Measurements from ENCODE around the gene L3MBTL4.

The L3MBTL4 gene

GRCh38 chr18:6013171-6013810 lies 401.4 kb downstream of the L3MBTL4 start:
- Histone ChIP-seq H3K4ac (ENCODE audit: low read depth in 1 of 2, low read length in 2 of 2) (no peak overlapping the region), H2BK5ac (ENCODE audit: low read depth, low read length, poor library complexity, severe bottlenecking) (no peak overlapping the region), H4K91ac (ENCODE audit: low read length) (no peak overlapping the region), H3K18ac (ENCODE audit: low read depth in 1 of 2, low read length in 2 of 2) (no peak overlapping the region), H3K4me2 (ENCODE audit: low read length, poor library complexity, severe bottlenecking) (no peak overlapping the region), H3K27ac (ENCODE audit: low read length, poor library complexity, severe bottlenecking) (no peak overlapping the region), H3K9me3 (ENCODE audit: control insufficient read depth, low read length) (no peaks in the 10 kb centered on the region), H4K8ac (ENCODE audit: low read length) (no peak overlapping the region), H3K23ac (ENCODE audit: low read length in 2 of 2) (no peak overlapping the region), H3K36me3 (ENCODE audit: control insufficient read depth in 1 of 2, insufficient read depth in 2 of 2, low read depth in 1 of 2, low read length in 2 of 2) (no peaks in the 10 kb centered on the region), H3K14ac (ENCODE audit: low read length in 2 of 2) (no peak overlapping the region), H3K79me1 (replicated peaks; ENCODE audit: low read length, poor library complexity, severe bottlenecking) (no peaks in the 10 kb centered on the region), H3K4me3 (ENCODE audit: insufficient read depth in 1 of 2, low read depth in 1 of 2, low read length in 2 of 2) (peak overlapping the region in 1 of 2 experiments; percentile 67), H2BK12ac (ENCODE audit: low read length in 2 of 2) (no peak overlapping the region), H3K27me3 (ENCODE audit: control insufficient read depth in 1 of 2, insufficient read depth in 1 of 2, low read length in 2 of 2) (no peaks in the 10 kb centered on the region), H2AFZ (ENCODE audit: low read depth, low read length) (no peak overlapping the region), H3K4me1 (ENCODE audit: control insufficient read depth, insufficient read depth, low read depth, low read length) (no peaks in the 10 kb centered on the region), H2BK120ac (ENCODE audit: low read depth, low read length) (no peak overlapping the region), H2AK5ac (ENCODE audit: low read length, severe bottlenecking) (no peak overlapping the region), H3K9ac (ENCODE audit: low read length) (peak overlapping the region; percentile 20), H2BK15ac (ENCODE audit: low read depth, poor library complexity, severe bottlenecking) (no peak overlapping the region)
- DNase-seq = no peak
- WGBS = 85% methylated on average over 11 of the region's 11 CpGs

GRCh38 chr18:6010921-6011320 lies 403.8 kb downstream of the L3MBTL4 start:
- Histone ChIP-seq H3K27me3 (ENCODE audit: control insufficient read depth in 1 of 2, insufficient read depth in 1 of 2, low read length in 2 of 2) (no peaks in the 10 kb centered on the region), H3K9me3 (ENCODE audit: control insufficient read depth, low read length) (no peaks in the 10 kb centered on the region), H3K4me1 (ENCODE audit: control insufficient read depth, insufficient read depth, low read depth, low read length) (no peaks in the 10 kb centered on the region), H2BK15ac (ENCODE audit: low read depth, poor library complexity, severe bottlenecking) (no peak overlapping the region), H3K4ac (ENCODE audit: low read depth in 1 of 2, low read length in 2 of 2) (no peak overlapping the region), H2BK12ac (ENCODE audit: low read length in 2 of 2) (no peak overlapping the region), H4K8ac (ENCODE audit: low read length) (no peak overlapping the region), H2BK120ac (ENCODE audit: low read depth, low read length) (no peak overlapping the region), H2AK5ac (ENCODE audit: low read length, severe bottlenecking) (no peak overlapping the region), H3K14ac (ENCODE audit: low read length in 2 of 2) (no peak overlapping the region), H2BK5ac (ENCODE audit: low read depth, low read length, poor library complexity, severe bottlenecking) (no peak overlapping the region), H3K23ac (ENCODE audit: low read length in 2 of 2) (no peak overlapping the region), H3K4me2 (ENCODE audit: low read length, poor library complexity, severe bottlenecking) (no peak overlapping the region), H3K4me3 (ENCODE audit: insufficient read depth in 1 of 2, low read depth in 1 of 2, low read length in 2 of 2) (no peak overlapping the region), H3K27ac (ENCODE audit: low read length, poor library complexity, severe bottlenecking) (no peak overlapping the region), H3K79me1 (replicated peaks; ENCODE audit: low read length, poor library complexity, severe bottlenecking) (no peaks in the 10 kb centered on the region), H3K9ac (ENCODE audit: low read length) (no peak overlapping the region), H4K91ac (ENCODE audit: low read length) (no peak overlapping the region), H3K36me3 (ENCODE audit: control insufficient read depth in 1 of 2, insufficient read depth in 2 of 2, low read depth in 1 of 2, low read length in 2 of 2) (no peaks in the 10 kb centered on the region), H3K18ac (ENCODE audit: low read depth in 1 of 2, low read length in 2 of 2) (no peak overlapping the region), H2AFZ (ENCODE audit: low read depth, low read length) (no peak overlapping the region)
- no CpG with 5 or more reads among the region's 1 CpG for WGBS
- DNase-seq = no peak

GRCh38 chr18:6010284-6010683 lies 404.4 kb downstream of the L3MBTL4 start:
- Histone ChIP-seq H2BK120ac (ENCODE audit: low read depth, low read length) (no peak overlapping the region), H3K23ac (ENCODE audit: low read length in 2 of 2) (no peak overlapping the region), H3K4me2 (ENCODE audit: low read length, poor library complexity, severe bottlenecking) (no peak overlapping the region), H2BK5ac (ENCODE audit: low read depth, low read length, poor library complexity, severe bottlenecking) (no peak overlapping the region), H2AFZ (ENCODE audit: low read depth, low read length) (no peak overlapping the region), H3K4me1 (ENCODE audit: control insufficient read depth, insufficient read depth, low read depth, low read length) (no peaks in the 10 kb centered on the region), H3K14ac (ENCODE audit: low read length in 2 of 2) (no peak overlapping the region), H3K18ac (ENCODE audit: low read depth in 1 of 2, low read length in 2 of 2) (no peak overlapping the region), H3K4ac (ENCODE audit: low read depth in 1 of 2, low read length in 2 of 2) (no peak overlapping the region), H2BK15ac (ENCODE audit: low read depth, poor library complexity, severe bottlenecking) (no peak overlapping the region), H3K27ac (ENCODE audit: low read length, poor library complexity, severe bottlenecking) (no peak overlapping the region), H2AK5ac (ENCODE audit: low read length, severe bottlenecking) (no peak overlapping the region), H3K4me3 (ENCODE audit: insufficient read depth in 1 of 2, low read depth in 1 of 2, low read length in 2 of 2) (no peak overlapping the region), H2BK12ac (ENCODE audit: low read length in 2 of 2) (no peak overlapping the region), H3K79me1 (replicated peaks; ENCODE audit: low read length, poor library complexity, severe bottlenecking) (no peaks in the 10 kb centered on the region), H4K91ac (ENCODE audit: low read length) (no peak overlapping the region), H3K36me3 (ENCODE audit: control insufficient read depth in 1 of 2, insufficient read depth in 2 of 2, low read depth in 1 of 2, low read length in 2 of 2) (no peaks in the 10 kb centered on the region), H4K8ac (ENCODE audit: low read length) (no peak overlapping the region), H3K9me3 (ENCODE audit: control insufficient read depth, low read length) (no peaks in the 10 kb centered on the region), H3K9ac (ENCODE audit: low read length) (peak overlapping the region; percentile 31), H3K27me3 (ENCODE audit: control insufficient read depth in 1 of 2, insufficient read depth in 1 of 2, low read length in 2 of 2) (no peaks in the 10 kb centered on the region)
- 100% methylated on average over 3 of the region's 5 CpGs for WGBS
- DNase-seq = no peak

- WGBS = 63% methylated on average over 2 of the region's 4 CpGs
- H3K79me1 ChIP-seq (replicated peaks; ENCODE audit: low read length, poor library complexity, severe bottlenecking) = no peaks in the 10 kb centered on the region
- no peaks in the 10 kb centered on the region for H3K27me3 ChIP-seq (ENCODE audit: control insufficient read depth in 1 of 2, insufficient read depth in 1 of 2, low read length in 2 of 2)
- H2BK5ac ChIP-seq (ENCODE audit: low read depth, low read length, poor library complexity, severe bottlenecking) = no peak overlapping the region
- no peak overlapping the region for H3K14ac ChIP-seq (ENCODE audit: low read length in 2 of 2)
- H3K36me3 ChIP-seq (ENCODE audit: control insufficient read depth in 1 of 2, insufficient read depth in 2 of 2, low read depth in 1 of 2, low read length in 2 of 2) = no peaks in the 10 kb centered on the region
- H2AFZ ChIP-seq (ENCODE audit: low read depth, low read length) = no peak overlapping the region
- H3K18ac ChIP-seq (ENCODE audit: low read depth in 1 of 2, low read length in 2 of 2) = no peak overlapping the region
- H3K4me2 ChIP-seq (ENCODE audit: low read length, poor library complexity, severe bottlenecking) = no peak overlapping the region
- H2AK5ac ChIP-seq (ENCODE audit: low read length, severe bottlenecking) = no peak overlapping the region
- no peak overlapping the region for H3K4ac ChIP-seq (ENCODE audit: low read depth in 1 of 2, low read length in 2 of 2)
- no peak overlapping the region for H2BK120ac ChIP-seq (ENCODE audit: low read depth, low read length)
- H2BK12ac ChIP-seq (ENCODE audit: low read length in 2 of 2) = no peak overlapping the region
- H4K8ac ChIP-seq (ENCODE audit: low read length) = no peak overlapping the region
- peak overlapping the region; percentile 31 for H3K9ac ChIP-seq (ENCODE audit: low read length)
- H3K9me3 ChIP-seq (ENCODE audit: control insufficient read depth, low read length) = no peaks in the 10 kb centered on the region
- no peak overlapping the region for H3K27ac ChIP-seq (ENCODE audit: low read length, poor library complexity, severe bottlenecking)
- no peak overlapping the region for H3K23ac ChIP-seq (ENCODE audit: low read length in 2 of 2)
- no peak overlapping the region for H4K91ac ChIP-seq (ENCODE audit: low read length)
- H3K4me1 ChIP-seq (ENCODE audit: control insufficient read depth, insufficient read depth, low read depth, low read length) = no peaks in the 10 kb centered on the region
- peak; percentile 1 for DNase-seq
- no peak overlapping the region for H2BK15ac ChIP-seq (ENCODE audit: low read depth, poor library complexity, severe bottlenecking)
- no peak overlapping the region for H3K4me3 ChIP-seq (ENCODE audit: insufficient read depth in 1 of 2, low read depth in 1 of 2, low read length in 2 of 2)
These were observed 405.0 kb downstream of the L3MBTL4 start for GRCh38 chr18:6009756-6010155.
